ENCODE measurements around the gene SDF2.
A peak's percentile ranks its signal among the peaks of the same experiment; 100 is the strongest.

The SDF2 gene

GRCh38 chr17:28661635-28662526 lies at the start of gene SDF2, which contains the start of gene SUPT6H:
Gene SDF2, minus strand, starts transcription at chr17:28661906. Its CDS starts 30 bp downstream, at chr17:28661876.
Gene SUPT6H, plus strand, starts transcription at chr17:28662205. Its CDS starts 11,197 bp downstream, at chr17:28673402.
- DNase-seq (ENCODE audit: low read depth in 3 of 3) = peak; percentile 91 to 97 (median 95)

DNA sequence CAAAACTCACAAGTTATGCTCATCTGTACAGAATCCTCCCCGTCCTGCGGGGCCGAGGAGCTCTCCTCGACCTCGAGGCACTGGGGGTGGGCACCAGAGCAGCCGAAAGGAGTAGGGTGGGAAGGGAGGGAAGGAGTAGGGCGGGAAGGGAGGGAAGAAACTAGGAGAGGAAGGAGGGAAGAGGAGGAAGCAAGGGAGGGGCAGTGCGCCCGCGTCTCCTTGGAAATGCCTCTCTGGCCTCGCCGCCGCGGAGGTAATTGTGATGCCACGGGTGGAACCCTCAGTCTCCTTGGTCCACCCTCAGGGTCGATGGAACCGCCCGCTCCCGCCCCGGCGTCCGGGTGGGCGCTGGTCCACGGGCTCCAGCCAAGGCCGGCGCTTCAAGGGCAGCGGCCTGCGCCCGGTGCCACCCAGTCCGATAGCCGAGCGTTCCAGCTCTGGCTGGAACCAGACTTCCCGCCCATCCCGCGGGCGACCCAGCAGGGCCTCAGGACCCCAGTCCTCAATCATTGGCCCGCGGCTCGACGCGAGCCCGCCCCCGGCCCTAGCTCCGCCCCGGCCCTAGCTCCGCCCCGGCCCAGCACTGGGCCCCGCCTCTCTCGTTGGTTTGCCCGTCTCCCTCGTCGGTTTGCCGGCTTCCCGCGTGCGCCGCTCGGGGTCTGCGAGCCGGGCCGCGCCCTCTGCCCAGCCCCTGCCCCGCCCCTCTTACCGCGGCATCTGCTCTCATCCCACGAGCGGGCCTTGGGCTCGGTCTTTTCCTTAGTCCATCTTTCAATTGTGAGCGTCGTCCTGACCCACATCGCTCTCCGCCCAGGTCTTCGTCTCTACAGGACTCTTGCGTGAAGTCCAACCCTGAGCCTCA lies 49.4 kb upstream of the SDF2 start:
- peak; percentile 85 to 87 (median 86) for DNase-seq (ENCODE audit: low read depth in 3 of 3)

- no peak for DNase-seq (ENCODE audit: low read depth in 3 of 3)
Measured at GRCh38 chr17:28707339-28707720, 45.6 kb upstream of the SDF2 start.

- no peak for DNase-seq (ENCODE audit: low read depth in 3 of 3)
Measured at GRCh38 chr17:28706471-28707338, 45.0 kb upstream of the SDF2 start.

DNA sequence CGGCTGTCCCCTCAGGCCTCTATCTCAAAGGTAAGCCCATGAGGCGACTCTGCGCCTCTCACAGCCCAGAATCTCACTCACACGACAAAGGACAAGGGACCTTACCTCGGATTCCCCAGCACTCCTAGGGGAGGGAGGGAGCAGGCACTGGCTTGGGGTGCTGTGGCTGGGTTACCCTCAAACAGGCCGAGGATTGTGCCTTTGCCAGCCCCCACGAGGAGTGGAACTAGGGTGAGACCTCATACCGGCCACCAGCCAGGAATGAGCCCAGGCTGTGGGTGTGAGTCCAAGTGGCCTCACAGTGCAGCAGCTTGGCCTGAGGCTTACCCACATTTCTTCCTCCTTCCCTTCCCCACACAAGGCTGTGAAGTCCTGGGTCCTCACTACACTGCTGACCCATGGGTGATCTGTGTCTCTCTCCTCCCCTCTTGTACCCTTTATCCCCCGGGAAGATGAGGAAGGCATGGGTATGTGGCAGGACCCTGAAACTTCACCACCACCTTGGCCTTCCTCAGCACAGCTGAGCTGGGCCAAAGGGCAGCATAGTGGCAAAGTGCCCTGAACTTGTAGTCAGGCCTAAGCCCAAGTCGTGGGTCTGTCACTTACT lies 44.1 kb upstream of the SDF2 start:
- no peak for DNase-seq (ENCODE audit: low read depth in 3 of 3)

- DNase-seq (ENCODE audit: low read depth in 3 of 3) = no peak
Measured at GRCh38 chr17:28705074-28705659, 43.5 kb upstream of the SDF2 start.

DNA sequence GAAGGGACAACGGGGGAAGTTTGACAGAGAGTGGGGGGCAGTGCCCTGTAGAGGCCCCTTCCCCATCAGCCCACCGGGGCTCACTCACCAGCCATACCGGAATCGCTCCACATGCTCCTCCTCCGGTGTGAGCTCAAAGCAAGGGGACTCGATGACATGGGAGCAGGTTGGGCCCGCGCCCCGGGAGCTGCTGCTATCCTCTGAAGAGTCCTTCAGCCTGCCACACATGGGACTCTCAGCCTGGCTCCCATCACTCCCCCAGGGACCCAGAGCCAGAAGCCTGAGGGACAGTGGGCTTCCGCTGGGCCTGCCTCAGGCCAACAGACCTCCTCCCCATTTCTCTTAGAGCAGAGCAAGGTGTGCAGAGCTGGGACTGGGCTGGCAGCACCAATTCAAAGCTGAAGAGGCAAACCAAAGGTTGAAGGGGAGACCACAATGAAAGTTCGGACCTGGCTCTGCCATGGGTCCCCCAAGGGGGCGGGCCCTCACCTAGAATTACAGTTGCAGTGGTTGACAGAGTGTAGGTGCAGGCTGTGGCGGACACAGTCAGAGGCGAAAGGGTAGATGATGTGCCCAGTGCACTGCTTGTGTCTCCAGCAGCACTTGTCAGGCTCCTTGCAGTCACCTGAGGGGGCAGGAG lies 42.6 kb upstream of the SDF2 start:
- DNase-seq (ENCODE audit: low read depth in 3 of 3) = no peak

GRCh38 chr17:28703552-28704218 lies 42.0 kb upstream of the SDF2 start:
- DNase-seq (ENCODE audit: low read depth in 3 of 3) = no peak

- DNase-seq (ENCODE audit: low read depth in 3 of 3) = no peak
Measured at GRCh38 chr17:28702752-28703150, 41.0 kb upstream of the SDF2 start.

DNA sequence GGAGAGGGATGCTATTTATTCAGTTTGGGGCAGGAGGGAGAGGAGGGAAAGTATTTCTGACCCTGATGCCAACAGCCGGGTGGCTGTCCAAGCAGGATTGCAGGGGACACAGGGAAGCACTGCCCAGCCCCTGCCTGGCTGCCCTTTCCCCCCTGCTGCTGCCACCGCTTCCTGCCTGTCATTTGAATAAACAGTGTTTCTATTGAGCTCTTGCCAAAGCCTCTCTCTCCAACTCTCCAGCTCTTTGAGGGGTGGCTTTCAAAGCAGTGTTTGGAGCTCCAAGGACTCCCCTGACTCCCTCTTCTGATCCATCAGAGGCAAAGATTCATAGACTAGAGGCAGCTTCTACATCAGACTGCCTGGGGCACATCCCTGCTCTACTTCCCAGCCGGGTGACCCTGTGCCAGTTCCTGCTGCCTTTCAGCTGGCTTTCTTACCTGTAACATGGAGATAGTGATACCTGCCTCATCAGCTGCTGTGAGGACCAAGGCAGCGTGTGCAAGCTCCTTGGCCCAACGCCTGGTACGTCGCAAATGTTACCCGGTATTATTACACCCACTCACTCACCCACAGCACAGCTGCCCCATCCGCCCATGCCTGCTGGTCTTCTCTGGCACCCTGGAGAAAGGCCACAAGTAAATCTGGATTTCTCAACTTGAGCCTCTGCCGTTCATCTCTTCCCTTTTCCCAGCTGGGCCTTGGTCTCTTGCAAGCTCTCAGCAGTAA lies 40.5 kb upstream of the SDF2 start:
- DNase-seq (ENCODE audit: low read depth in 3 of 3) = no peak

DNA sequence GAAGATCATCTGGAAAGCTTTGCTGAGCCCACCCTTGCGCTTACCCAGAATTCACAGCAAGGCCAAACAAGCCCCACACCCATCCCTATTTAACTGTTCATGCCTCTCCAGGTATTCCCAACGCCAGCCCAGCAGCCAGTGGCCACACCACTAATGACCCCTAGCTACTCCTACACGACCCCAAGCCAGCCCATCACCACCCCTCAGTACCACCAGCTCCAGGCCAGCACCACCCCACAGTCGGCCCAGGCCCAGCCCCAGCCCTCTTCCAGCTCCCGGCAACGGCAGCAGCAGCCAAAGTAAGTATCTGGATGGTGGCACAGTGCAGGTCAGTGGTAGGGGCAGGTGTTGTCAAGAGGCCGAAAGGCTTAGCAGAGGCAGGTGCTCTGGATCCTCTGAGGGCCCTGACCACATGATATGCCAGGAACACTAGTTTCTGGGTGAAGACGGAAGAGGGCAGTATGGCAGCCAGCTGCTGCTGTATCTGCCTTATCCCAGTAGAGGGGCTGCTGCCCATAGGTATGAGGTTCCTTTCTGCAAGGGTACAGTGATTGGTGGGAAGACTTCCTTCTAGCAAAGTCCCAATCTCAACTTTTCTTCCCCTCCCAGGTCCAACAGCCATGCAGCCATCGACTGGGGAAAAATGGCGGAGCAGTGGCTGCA lies 39.3 kb upstream of the SDF2 start:
- DNase-seq (ENCODE audit: low read depth in 3 of 3) = no peak

DNA sequence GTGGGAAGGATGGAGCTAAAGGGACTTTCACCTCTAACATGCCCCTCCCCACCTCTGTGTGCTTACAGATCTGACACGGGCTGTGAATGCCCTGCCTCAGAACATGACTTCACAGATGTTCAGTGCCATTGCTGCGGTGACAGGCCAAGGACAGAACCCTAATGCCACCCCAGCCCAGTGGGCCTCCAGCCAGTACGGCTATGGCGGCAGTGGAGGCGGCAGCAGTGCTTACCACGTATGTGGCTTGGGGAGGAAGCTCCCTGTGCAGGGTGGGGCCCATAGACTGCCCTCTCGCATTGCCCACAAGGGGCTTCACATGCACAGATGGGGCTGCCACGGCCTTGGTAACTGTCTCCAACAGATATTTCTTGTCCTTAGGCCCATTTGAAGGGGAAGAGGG lies 38.6 kb upstream of the SDF2 start:
- no peak for DNase-seq (ENCODE audit: low read depth in 3 of 3)

GRCh38 chr17:28698253-28698941 lies 36.7 kb upstream of the SDF2 start:
- DNase-seq (ENCODE audit: low read depth in 3 of 3) = no peak

DNA sequence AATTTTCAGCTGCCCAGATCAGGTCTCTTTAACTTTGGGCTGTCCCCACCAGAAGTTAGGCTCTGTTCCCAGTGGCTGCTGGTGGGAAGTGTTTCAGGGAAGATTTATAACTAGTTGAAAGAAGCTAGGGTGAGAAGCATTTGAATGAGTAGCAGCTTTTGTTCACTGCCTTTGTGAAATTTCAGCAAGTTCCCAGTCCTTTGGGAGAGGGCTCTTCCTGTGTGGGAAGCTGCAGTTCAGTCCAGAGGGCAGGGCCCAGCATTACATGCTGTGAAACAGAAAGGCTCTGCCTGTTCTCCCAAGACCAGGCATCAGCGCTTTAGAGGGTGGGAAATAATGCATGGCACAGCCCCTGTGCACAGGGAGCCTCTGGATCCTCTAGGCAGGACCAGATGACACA lies 32.2 kb upstream of the SDF2 start:
- no peak for DNase-seq (ENCODE audit: low read depth in 3 of 3)

DNA sequence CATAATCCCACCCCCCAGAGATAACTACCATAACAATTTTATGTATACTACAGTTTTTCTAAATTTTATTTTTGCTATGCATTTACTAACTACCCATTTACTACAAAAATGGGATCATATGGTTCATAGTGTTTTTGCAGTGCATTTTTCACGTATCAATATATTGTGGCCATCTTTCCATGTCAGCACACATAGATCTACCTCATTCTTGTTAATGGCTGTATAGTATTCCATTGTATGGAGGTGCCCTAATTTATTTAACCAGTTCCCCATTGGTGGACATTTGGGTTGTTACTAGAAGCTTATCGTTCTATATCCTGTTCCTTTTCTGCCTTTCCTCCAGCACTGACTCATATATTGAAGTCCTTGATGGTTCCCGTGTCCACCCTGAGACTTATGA lies 27.3 kb upstream of the SDF2 start:
- DNase-seq (ENCODE audit: low read depth in 3 of 3) = no peak

- no peak for DNase-seq (ENCODE audit: low read depth in 3 of 3)
Measured at GRCh38 chr17:28688481-28688880, 26.8 kb upstream of the SDF2 start.

DNA sequence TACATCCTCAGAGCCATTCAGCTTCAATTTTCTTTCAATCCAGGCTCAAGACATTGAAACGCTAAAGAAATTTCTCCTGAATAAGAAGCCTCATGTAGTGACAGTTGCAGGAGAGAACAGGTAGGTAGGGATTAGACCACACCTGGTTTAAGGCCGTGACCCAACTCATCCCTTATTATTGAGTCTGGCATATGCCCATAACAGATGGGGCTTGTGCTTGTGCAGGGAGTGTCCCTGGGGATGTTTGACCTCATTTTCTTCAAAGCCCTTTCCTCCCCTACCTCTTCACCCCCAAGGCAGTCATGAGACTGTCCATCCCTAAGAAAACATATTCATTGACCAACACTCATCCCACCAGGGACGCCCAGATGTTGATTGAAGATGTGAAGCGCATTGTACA lies 24.6 kb upstream of the SDF2 start:
- DNase-seq (ENCODE audit: low read depth in 3 of 3) = no peak

GRCh38 chr17:28685366-28685765 lies 23.7 kb upstream of the SDF2 start:
- no peak for DNase-seq (ENCODE audit: low read depth in 3 of 3)

All from stimulated activated CD4-positive, alpha-beta T cell treated with anti-CD3 and anti-CD28 coated beads, TNF-alpha, amount 100 ng/mL, for 48 hours (primary cell).